Placental epithelial cell (primary cell): ENCODE measurements around the gene DUSP3. TPM values are rescaled to one million over a fixed set of nuclear protein-coding genes. Genes with fewer than 3 reads are reported as not detected.

ENCODE experiments used
- total RNA-seq: library from RNA; depleted of rRNA; stranded (reverse); fragments of >200 nt; gene quantifications from 2 replicates; pipeline ENCODE4 v1.2.3, GENCODE V29; 2012

The DUSP3 gene
- 38.5 and 58.7 TPM in 2 replicates for total RNA-seq

DNA sequence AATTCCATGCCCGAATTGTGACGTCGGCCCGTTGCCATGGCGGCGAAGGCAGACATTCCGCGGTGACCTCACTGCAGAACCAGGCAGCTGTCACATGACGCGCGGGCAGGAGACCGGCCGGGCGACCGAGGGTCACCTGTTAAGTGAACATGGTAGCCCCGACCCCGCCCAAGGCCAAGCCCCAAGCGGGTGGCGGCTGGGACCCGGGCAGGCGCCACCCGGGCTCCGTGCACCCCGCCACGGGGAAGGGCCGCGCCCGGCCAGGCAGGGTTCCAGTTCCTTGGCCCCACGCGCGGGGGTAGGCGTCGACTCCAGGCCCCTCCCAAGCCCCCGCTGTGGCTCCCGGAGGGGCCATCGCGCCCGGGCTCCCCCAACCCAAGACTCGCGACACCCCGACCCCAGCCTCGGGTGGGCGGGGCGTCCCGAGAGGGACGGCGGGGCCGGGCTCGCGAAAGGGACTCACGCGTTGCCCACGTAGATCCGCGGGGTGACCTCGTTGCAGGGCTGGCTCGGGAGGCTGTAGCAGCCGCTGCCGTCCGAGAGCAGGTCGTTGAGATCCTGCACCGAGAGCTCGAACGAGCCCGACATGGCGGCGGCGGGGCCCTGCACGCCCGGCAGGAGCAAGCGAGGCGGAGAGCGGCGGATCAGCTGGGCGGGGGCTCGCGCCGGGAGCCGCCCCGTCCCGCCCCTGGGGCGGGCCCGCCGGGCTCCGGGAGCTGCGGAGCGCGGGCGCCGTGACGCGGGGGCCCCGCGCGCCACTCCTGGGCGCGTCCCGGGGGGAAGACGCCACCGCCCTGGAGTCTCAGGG is at the start of gene DUSP3:
DUSP3 (minus strand) TSS at position 641 of the 808 bp plus-strand sequence; CDS start at position 588, 53 bp downstream.

DNA sequence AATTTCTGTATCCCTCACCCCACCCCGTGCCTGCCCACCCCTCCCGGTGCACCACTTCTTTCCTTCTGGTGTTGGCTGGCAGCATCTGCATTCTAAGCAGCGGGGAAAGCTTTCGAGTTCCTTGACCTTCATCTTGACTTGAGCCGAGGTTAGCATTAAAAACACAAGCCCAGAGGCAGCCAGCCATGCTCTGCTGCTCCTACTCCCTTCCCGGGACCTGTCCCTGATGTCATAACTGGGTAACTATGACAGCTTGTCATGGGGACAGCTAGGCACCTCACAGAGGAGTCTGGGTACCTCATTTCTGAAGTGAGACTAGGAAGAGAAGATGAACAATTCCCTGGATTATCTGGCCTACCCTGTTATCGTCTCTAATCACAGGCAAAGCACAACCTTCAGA is 1.4 kb upstream of the DUSP3 start, which contains the start of gene CFAP97D1:
CFAP97D1 (plus strand) TSS at position 301 of the 400 bp plus-strand sequence; CDS start at position 329, 28 bp downstream.

DNA sequence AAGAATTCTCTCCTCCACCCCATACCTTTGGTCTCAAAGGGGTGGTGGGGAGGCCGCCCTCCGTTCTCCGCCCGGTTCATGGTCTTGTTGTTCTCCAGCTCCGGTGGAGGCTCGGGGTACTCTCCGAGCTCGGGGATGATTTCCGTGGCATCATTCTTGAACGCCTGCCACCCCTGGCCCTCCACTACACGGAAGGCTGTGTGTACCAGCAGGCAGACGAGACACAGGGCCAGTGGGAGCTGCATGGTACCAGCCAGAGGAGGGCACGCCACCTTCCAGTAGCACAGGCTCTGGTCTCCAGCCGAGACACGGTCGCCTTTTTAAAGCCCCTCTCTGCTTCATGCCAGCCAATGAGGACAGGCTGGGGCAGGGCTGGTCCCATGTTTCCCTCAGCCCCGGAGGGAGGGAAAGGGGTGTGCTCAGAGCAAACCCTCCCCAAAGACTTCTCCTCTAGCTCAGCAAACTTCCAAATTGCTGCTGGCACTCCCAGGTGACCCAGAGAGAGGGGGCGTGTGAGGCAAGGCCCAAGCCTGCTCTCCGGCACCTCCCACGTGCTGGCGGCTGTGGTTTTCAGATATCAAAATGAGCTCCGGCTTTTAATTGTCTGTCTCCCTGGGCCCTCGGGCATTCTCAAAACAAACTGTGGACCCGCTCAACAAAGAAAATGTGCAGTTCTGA is 20.1 kb downstream of the DUSP3 start, which contains the start of gene SOST:
SOST (minus strand) TSS at position 295 of the 678 bp plus-strand sequence; CDS start at position 245, 50 bp downstream.

Other genes starting within 250 kb of the DUSP3 start
- 0.39 and 2.6 TPM in 2 replicates for gene ETV4, start 232.6 kb downstream of the DUSP3 start, total RNA-seq
- gene MEOX1, start 117.1 kb downstream of the DUSP3 start, total RNA-seq, result 0.65 TPM in 1 of 2 replicates, not detected in the other
- gene SOST, start 20.2 kb downstream of the DUSP3 start, total RNA-seq, result not detected in 2 replicates
- gene CFAP97D1, start 1.5 kb upstream of the DUSP3 start, total RNA-seq, result not detected in 2 replicates
- gene MPP3, start 54.2 kb upstream of the DUSP3 start, total RNA-seq, result 10.6 and 11.4 TPM in 2 replicates
- not detected in 2 replicates for gene CD300LG, start 68.2 kb upstream of the DUSP3 start, total RNA-seq
- 0.43 and 0.79 TPM in 2 replicates for gene MPP2, start 128.6 kb upstream of the DUSP3 start, total RNA-seq
- not detected in 2 replicates for gene PPY, start 163.5 kb upstream of the DUSP3 start, total RNA-seq
- gene PYY, start 175.0 kb upstream of the DUSP3 start, total RNA-seq, result not detected in 2 replicates
- gene NAGS, start 225.6 kb upstream of the DUSP3 start, total RNA-seq, result 2.4 and 2.5 TPM in 2 replicates
- gene TMEM101, start 236.0 kb upstream of the DUSP3 start, total RNA-seq, result 60.3 and 125 TPM in 2 replicates